ENCODE data around the gene GINS1. TPM values are rescaled to one million over a fixed set of nuclear protein-coding genes. Genes with fewer than 3 reads are reported as not detected.

Gene GINS1
- total and polyA plus RNA-seq, 2 of the 13 experiments (the other 11 are each of a cell fraction or from before 2014, with no cell fraction given) = 14.6 to 59.9 TPM

DNA sequence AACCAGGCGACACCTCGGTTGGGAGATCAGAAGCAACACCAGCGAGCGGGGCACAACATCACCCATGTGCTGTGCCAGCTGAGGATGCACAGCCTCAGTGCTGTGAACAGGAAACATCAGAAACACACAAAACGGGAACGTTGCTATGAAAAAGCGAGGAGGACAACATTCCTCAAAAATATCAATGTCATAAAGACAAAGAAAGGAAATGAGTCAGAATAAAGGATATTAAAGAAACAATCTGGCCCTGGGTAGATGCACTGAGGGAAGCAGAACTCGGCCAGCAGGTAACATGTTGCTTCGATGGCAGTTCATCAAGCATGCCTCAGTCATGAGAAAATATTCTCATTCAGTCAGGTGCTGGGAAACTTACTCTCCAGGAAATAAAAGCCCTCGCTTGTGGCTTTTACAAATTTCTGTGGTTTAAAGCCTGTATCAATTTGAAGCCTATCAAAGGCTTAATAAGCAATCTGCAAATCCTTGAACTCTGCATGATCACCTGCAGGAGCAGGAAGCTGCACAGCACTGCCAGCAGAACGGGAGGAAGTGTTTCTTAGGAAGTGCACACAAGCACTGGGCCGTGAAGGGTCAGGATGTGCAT lies 77.5 kb downstream of the GINS1 start (continued):
- no peak for TF ChIP-seq ARHGAP35 (CRISPR knock-in tag; IDR thresholded peaks at IDR 0.05; ENCODE audit: borderline replicate concordance)
- TF ChIP-seq, protein P1, sequence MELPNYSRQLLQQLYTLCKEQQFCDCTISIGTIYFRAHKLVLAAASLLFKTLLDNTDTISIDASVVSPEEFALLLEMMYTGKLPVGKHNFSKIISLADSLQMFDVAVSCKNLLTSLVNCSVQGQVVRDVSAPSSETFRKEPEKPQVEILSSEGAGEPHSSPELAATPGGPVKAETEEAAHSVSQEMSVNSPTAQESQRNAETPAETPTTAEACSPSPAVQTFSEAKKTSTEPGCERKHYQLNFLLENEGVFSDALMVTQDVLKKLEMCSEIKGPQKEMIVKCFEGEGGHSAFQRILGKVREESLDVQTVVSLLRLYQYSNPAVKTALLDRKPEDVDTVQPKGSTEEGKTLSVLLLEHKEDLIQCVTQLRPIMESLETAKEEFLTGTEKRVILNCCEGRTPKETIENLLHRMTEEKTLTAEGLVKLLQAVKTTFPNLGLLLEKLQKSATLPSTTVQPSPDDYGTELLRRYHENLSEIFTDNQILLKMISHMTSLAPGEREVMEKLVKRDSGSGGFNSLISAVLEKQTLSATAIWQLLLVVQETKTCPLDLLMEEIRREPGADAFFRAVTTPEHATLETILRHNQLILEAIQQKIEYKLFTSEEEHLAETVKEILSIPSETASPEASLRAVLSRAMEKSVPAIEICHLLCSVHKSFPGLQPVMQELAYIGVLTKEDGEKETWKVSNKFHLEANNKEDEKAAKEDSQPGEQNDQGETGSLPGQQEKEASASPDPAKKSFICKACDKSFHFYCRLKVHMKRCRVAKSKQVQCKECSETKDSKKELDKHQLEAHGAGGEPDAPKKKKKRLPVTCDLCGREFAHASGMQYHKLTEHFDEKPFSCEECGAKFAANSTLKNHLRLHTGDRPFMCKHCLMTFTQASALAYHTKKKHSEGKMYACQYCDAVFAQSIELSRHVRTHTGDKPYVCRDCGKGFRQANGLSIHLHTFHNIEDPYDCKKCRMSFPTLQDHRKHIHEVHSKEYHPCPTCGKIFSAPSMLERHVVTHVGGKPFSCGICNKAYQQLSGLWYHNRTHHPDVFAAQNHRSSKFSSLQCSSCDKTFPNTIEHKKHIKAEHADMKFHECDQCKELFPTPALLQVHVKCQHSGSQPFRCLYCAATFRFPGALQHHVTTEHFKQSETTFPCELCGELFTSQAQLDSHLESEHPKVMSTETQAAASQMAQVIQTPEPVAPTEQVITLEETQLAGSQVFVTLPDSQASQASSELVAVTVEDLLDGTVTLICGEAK (IDR thresholded peaks at IDR 0.05) = no peak
- TF ChIP-seq, protein P1 (CRISPR knock-in tag; IDR thresholded peaks at IDR 0.05) = no peak
- TF ChIP-seq, protein P2, sequence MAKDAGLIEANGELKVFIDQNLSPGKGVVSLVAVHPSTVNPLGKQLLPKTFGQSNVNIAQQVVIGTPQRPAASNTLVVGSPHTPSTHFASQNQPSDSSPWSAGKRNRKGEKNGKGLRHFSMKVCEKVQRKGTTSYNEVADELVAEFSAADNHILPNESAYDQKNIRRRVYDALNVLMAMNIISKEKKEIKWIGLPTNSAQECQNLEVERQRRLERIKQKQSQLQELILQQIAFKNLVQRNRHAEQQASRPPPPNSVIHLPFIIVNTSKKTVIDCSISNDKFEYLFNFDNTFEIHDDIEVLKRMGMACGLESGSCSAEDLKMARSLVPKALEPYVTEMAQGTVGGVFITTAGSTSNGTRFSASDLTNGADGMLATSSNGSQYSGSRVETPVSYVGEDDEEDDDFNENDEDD (CRISPR knock-in tag; IDR thresholded peaks at IDR 0.05; ENCODE audit: borderline replicate concordance) = no peak
- no peak for TF ChIP-seq SRSF1 (optimal IDR thresholded peaks at IDR 0.05; ENCODE audit: low read depth, low read length)
- no peak for TF ChIP-seq SMAD3 (CRISPR knock-in tag; IDR thresholded peaks at IDR 0.05)
- no peak for TF ChIP-seq ZNF652 (CRISPR knock-in tag; IDR thresholded peaks at IDR 0.05; ENCODE audit: borderline replicate concordance, low read depth)

Measured in HepG2 (cell line).